GM19238 (cell line): Measurements from ENCODE around the gene TNP2.

Experiments
- DNase-seq: peaks from one replicate; pipeline ENCODE4 v3.0.0; 2011; ENCODE audit warnings: low spot score; ENCODE audit not compliant: insufficient read length

Gene TNP2

GRCh38 chr16:11268921-11269375 lies at the start of gene TNP2:
Gene TNP2 (minus strand): TSS chr16:11269325. CDS start chr16:11269262, 63 bp downstream.
- no peak for DNase-seq

GRCh38 chr16:11318817-11319216 lies 49.7 kb upstream of the TNP2 start:
- no peak for DNase-seq

- no peak for DNase-seq
Measured at GRCh38 chr16:11316331-11317015, 47.3 kb upstream of the TNP2 start.

- no peak for DNase-seq
Measured at GRCh38 chr16:11315510-11315909, 46.4 kb upstream of the TNP2 start.

- no peak for DNase-seq
Measured at GRCh38 chr16:11314309-11314894, 45.3 kb upstream of the TNP2 start.

- DNase-seq, result no peak
Measured at GRCh38 chr16:11313493-11314308, 44.6 kb upstream of the TNP2 start.

GRCh38 chr16:11312718-11313492 lies 43.8 kb upstream of the TNP2 start:
- DNase-seq, result no peak

GRCh38 chr16:11310997-11311561 lies 42.0 kb upstream of the TNP2 start:
- peak; percentile 44 for DNase-seq

GRCh38 chr16:11310634-11310977 lies 41.5 kb upstream of the TNP2 start:
- no peak for DNase-seq

- peak; percentile 37 for DNase-seq
Measured at GRCh38 chr16:11309895-11310633, 40.9 kb upstream of the TNP2 start.

- DNase-seq, result no peak
Measured at GRCh38 chr16:11308493-11309283, 39.6 kb upstream of the TNP2 start.

- DNase-seq, result no peak
Measured at GRCh38 chr16:11307639-11308492, 38.7 kb upstream of the TNP2 start.

GRCh38 chr16:11306997-11307638 lies 38.0 kb upstream of the TNP2 start:
- no peak for DNase-seq

- DNase-seq, result no peak
Measured at GRCh38 chr16:11306381-11306780, 37.3 kb upstream of the TNP2 start.

- no peak for DNase-seq
Measured at GRCh38 chr16:11303405-11304138, 34.4 kb upstream of the TNP2 start.

- DNase-seq, result no peak
Measured at GRCh38 chr16:11302977-11303376, 33.9 kb upstream of the TNP2 start.

- DNase-seq, result no peak
Measured at GRCh38 chr16:11301645-11302501, 32.7 kb upstream of the TNP2 start.
